ENCODE results near the gene RPRD1A. TPM values are rescaled to one million over a fixed set of nuclear protein-coding genes. Genes with fewer than 3 reads are reported as not detected.

RPRD1A gene, protein sequence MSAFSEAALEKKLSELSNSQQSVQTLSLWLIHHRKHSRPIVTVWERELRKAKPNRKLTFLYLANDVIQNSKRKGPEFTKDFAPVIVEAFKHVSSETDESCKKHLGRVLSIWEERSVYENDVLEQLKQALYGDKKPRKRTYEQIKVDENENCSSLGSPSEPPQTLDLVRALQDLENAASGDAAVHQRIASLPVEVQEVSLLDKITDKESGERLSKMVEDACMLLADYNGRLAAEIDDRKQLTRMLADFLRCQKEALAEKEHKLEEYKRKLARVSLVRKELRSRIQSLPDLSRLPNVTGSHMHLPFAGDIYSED
- 32.1 and 39.4 TPM in 2 replicates for total RNA-seq

DNA sequence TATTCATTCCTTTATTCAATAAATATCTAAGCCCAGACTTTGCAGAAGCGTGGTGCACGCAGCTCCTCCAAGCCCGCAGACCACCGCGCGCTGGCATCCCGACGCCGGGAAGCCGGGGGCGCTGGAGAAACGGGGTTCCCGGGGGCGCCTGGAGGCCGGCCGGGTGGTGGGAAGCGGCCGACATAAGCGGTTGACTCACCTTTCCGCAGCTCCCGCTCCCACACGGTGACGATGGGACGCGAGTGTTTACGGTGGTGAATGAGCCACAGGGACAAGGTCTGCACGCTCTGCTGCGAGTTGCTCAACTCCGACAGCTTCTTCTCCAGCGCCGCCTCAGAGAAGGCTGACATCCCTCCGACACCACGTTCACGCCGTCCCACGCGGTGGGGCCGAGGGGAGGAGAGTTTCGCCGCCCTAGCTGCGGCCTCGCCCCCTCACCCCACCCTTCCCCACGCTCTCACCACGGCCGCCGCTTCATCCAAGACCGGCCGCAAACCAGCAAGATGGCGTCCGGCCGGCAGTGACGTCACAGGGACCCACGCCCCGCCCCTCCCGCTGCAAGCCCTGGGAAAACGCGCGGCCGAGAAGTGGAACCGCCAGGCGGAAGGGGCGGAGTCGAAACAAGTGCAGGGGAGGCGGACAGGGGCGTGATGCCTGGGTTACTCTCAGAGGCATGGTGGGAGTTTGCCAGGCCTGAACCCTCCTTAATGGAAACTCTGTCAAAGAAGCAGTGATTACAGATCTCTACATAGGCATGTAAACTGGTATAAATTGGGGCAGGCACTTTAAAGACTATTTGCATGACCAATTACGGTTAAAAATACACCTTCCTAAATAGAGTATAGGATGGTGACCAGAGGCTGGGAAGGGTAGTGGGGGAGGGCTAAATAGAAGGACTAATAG is at the start of gene RPRD1A:
Gene RPRD1A, minus strand, starts transcription at position 505 of the 903 bp plus-strand sequence. Its CDS starts 155 bp downstream, at position 350.

DNA sequence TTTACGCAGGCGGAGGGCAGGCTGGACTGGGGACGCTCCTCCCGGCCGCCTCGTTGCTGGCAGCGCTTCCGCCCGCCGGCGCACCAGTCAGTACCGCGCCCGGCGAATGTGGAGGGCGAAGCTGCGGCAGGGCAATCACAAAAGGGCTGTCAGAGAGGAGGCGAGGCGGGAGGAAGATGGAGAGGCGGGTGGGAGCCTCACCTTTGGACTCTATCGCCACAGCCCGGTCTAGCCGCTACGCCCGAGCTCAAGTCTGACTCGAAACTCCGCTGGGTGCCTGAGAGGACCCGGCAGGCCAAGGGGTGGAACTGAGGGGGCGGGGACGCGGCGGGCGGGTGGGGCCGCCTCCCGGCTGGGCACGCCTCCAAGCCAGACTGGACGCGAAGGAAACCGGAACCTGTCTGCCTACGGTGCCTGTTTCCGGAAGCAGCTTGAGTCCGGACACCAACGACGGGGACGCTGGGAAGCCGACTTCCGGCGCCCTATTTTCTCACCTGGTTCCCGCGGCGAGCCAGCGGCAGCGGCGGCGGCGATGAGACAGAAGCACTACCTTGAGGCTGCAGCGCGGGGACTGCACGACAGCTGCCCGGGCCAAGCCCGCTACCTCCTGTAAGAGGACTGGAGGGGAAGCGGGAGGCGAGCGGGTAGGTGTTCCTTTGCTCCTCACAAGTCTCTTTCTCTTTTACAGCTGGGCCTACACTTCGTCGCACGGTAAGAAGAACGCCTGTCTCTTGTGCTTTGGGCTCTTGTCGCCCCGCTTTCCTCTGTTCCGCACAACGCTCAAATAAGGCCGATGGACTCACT is 95.0 kb downstream of the RPRD1A start, which contains the start of gene RMP24:
Gene RMP24, plus strand, starts transcription at position 483 of the 804 bp plus-strand sequence.

Other genes with a start within 250 kb of the RPRD1A start
- gene SLC39A6, start 61.8 kb upstream of the RPRD1A start, total RNA-seq = 70.1 and 92.0 TPM in 2 replicates
- gene ELP2, start 62.3 kb upstream of the RPRD1A start, total RNA-seq = 110 and 123 TPM in 2 replicates
- 5.5 and 13.7 TPM in 2 replicates for gene MOCOS, start 119.9 kb upstream of the RPRD1A start, total RNA-seq
- gene FHOD3, start 230.2 kb upstream of the RPRD1A start, total RNA-seq = 18.8 and 22.3 TPM in 2 replicates

All from smooth muscle cell of trachea (primary cell).